Gastroesophageal sphincter (tissue), 3 donors: Measurements from ENCODE around the gene TADA3.
A peak's percentile ranks its signal among the peaks of the same experiment; 100 is the strongest.

Experiments
- EP300 ChIP-seq: sonication (generic); formaldehyde crosslinking; IDR thresholded peaks from one replicate; pipeline ENCODE4 v1.6.1; 2017; ENCODE audit warnings: antibody characterized with exemption, mild to moderate bottlenecking
- POLR2A ChIP-seq, 2 donors: fragments of 450-650 bp; IDR thresholded peaks; one replicate each; pipeline ENCODE4 v1.6.1; 2017; ENCODE audit warnings: antibody characterized with exemption in 2 of 2, mild to moderate bottlenecking in 2 of 2, moderate library complexity in 1 of 2
- POLR2AphosphoS5 ChIP-seq: sonication (generic); formaldehyde crosslinking; IDR thresholded peaks from one replicate; pipeline ENCODE4 v1.6.1; 2017; ENCODE audit warnings: antibody characterized with exemption
- TF ChIP-seq, protein P1 (sequence below), 4 experiments: fragments of 200-600 bp in 2 of 4; fragments of 450-650 bp in 2 of 4; sonication (generic) in 1 of 4; IDR thresholded peaks; one replicate each; pipeline ENCODE4 v1.5.1; 2017 to 2019; ENCODE audit warnings: antibody characterized with exemption in 4 of 4, mild to moderate bottlenecking in 2 of 4, moderate library complexity in 2 of 4

DNA sequence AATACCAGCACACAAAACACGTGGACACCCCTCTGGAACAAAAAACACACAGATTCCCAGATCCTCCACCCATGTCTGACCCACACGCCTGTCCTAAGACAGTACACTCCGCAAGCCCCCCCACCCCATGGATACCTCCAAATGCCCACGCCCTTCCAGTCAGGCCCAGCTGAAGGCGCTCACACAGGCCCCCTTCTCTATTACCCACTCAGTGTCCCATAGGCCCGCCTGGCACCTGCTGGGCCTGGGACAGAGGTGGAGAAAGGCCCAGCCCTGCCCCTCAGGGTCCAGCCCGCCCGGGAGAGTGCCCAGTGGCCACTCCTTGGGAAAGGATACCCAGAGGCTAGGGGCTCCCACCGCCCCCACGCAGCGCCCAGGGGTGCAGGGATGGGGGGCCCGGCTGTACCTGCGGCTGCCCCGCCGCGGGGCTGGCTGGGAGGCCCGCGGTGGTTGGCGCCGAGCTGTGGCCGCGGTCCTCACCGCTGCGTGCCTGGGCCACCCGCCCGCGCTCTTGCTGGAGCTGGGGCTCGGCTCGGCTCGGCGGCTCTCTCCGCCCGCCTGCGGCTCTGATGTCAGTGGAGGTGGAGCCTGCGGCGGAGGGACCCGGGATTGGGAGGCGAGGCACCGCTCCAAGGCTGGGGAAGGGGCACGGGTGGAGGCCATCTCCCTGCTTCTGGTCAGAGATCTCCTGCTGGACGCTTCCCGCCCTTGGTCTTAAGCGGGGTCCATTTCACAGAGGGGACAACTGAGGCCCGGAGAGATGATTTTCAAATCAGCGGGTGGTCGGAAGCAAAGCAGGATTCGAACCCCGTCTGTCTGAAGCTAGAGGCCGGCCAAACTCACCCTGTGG, 22.6 kb downstream of the TADA3 start, which contains the start of gene CAMK1:
- TF ChIP-seq, protein P1, sequence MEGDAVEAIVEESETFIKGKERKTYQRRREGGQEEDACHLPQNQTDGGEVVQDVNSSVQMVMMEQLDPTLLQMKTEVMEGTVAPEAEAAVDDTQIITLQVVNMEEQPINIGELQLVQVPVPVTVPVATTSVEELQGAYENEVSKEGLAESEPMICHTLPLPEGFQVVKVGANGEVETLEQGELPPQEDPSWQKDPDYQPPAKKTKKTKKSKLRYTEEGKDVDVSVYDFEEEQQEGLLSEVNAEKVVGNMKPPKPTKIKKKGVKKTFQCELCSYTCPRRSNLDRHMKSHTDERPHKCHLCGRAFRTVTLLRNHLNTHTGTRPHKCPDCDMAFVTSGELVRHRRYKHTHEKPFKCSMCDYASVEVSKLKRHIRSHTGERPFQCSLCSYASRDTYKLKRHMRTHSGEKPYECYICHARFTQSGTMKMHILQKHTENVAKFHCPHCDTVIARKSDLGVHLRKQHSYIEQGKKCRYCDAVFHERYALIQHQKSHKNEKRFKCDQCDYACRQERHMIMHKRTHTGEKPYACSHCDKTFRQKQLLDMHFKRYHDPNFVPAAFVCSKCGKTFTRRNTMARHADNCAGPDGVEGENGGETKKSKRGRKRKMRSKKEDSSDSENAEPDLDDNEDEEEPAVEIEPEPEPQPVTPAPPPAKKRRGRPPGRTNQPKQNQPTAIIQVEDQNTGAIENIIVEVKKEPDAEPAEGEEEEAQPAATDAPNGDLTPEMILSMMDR (IDR thresholded peaks at IDR 0.05), result no peak
- TF ChIP-seq EP300 (no peak), POLR2A (IDR thresholded peaks at IDR 0.05) (peak; percentile 86 to 87), POLR2AphosphoS5 (peak; percentile 75)
